Neural progenitor cell (in vitro differentiated cells): ENCODE results near the gene CCDC167. TPM values are rescaled to one million over a fixed set of nuclear protein-coding genes. Genes with fewer than 3 reads are reported as not detected.

Source experiments
- DNase-seq: peaks from one replicate; pipeline ENCODE4 v3.0.0-alpha.2; 2016; ENCODE audit warnings: low spot score
- H2AFZ ChIP-seq: fragments of 200-600 bp; sonication (generic); replicated peaks from 2 replicates; pipeline ENCODE4 v1.6.1; 2016; ENCODE audit warnings: antibody characterized with exemption
- H3F3A ChIP-seq: fragments of 200-600 bp; sonication (generic); 2 replicates; pipeline ENCODE4 v1.6.1; 2016; ENCODE audit warnings: antibody characterized with exemption, low read depth
- H3K27ac ChIP-seq: fragments of 200-600 bp; sonication (generic); 2 replicates; pipeline ENCODE4 v1.5.1; 2016; ENCODE audit warnings: mild to moderate bottlenecking
- H3K27me3 ChIP-seq: fragments of 200-600 bp; sonication (generic); 2 replicates; pipeline ENCODE4 v1.6.1; 2016; ENCODE audit warnings: mild to moderate bottlenecking, moderate library complexity
- H3K36me3 ChIP-seq: fragments of 200-600 bp; sonication (generic); 2 replicates; pipeline ENCODE4 v1.5.1; 2016
- H3K4me1 ChIP-seq: fragments of 200-600 bp; sonication (generic); 2 replicates; pipeline ENCODE4 v1.6.1; 2016; ENCODE audit warnings: mixed run types
- H3K4me2 ChIP-seq: fragments of 200-600 bp; sonication (generic); 2 replicates; pipeline ENCODE4 v1.6.1; 2016
- H3K4me3 ChIP-seq: fragments of 200-600 bp; sonication (generic); 2 replicates; pipeline ENCODE4 v1.5.1; 2016
- H3K79me2 ChIP-seq: fragments of 200-600 bp; sonication (generic); 2 replicates; pipeline ENCODE4 v1.6.1; 2016; ENCODE audit warnings: low read depth
- H3K9ac ChIP-seq: fragments of 200-600 bp; sonication (generic); 2 replicates; pipeline ENCODE4 v1.6.1; 2016
- H3K9me3 ChIP-seq: fragments of 200-600 bp; sonication (generic); 2 replicates; pipeline ENCODE4 v1.5.1; 2016; ENCODE audit warnings: low read depth
- H4K20me1 ChIP-seq: fragments of 200-600 bp; sonication (generic); 2 replicates; pipeline ENCODE4 v1.6.1; 2016; ENCODE audit warnings: low read depth
- H3K27ac Mint-ChIP-seq: 3 replicates; pipeline ENCODE4 v1.8.0; 2021; ENCODE audit warnings: mixed read lengths
- H3K27me3 Mint-ChIP-seq: 2 replicates; pipeline ENCODE4 v1.8.0; 2022; ENCODE audit warnings: low read depth, mild to moderate bottlenecking, inconsistent platforms, moderate library complexity, mixed read lengths; ENCODE audit not compliant: insufficient read depth
- H3K36me3 Mint-ChIP-seq: 3 replicates; pipeline ENCODE4 v1.8.0; 2021; ENCODE audit warnings: mixed read lengths
- H3K4me1 Mint-ChIP-seq: 3 replicates; pipeline ENCODE4 v1.8.0; 2021; ENCODE audit warnings: mixed read lengths
- H3K4me3 Mint-ChIP-seq: 3 replicates; pipeline ENCODE4 v1.8.0; 2021; ENCODE audit warnings: mild to moderate bottlenecking, moderate library complexity, mixed read lengths
- H3K9me3 Mint-ChIP-seq: 3 replicates; pipeline ENCODE4 v1.8.0; 2020; ENCODE audit warnings: mixed read lengths
- CTCF ChIP-seq: fragments of 200-600 bp; sonication (generic); IDR thresholded peaks from 2 replicates; pipeline ENCODE4 v1.5.1; 2017; ENCODE audit warnings: antibody characterized with exemption, mild to moderate bottlenecking
- EZH2 ChIP-seq: fragments of 200-600 bp; sonication (generic); IDR thresholded peaks from 2 replicates; pipeline ENCODE4 v1.6.1; 2017; ENCODE audit warnings: antibody characterized with exemption, mild to moderate bottlenecking, moderate library complexity
- EZH2phosphoT487 ChIP-seq: fragments of 200-600 bp; sonication (generic); IDR thresholded peaks from 2 replicates; pipeline ENCODE4 v1.6.1; 2017; ENCODE audit warnings: antibody characterized with exemption
- total RNA-seq: library from RNA; depleted of rRNA; stranded (reverse); fragments of >200 nt; gene quantifications from 2 replicates; pipeline ENCODE4 v1.2.3, GENCODE V29; 2015; ENCODE audit warnings: low replicate concordance

Gene CCDC167
- total RNA-seq, 1 donor from 2014 or later: 30.4 TPM

- no peak overlapping the region for H3K27ac ChIP-seq
- H3K4me1 ChIP-seq: no peaks in the 10 kb centered on the region
- Mint-ChIP-seq H3K27ac (no peak overlapping the region), H3K4me3 (no peak overlapping the region), H3K9me3 (peaks cover 2% of the 10 kb centered on the region), H3K4me1 (no peaks in the 10 kb centered on the region), H3K36me3 (peaks cover 50% of the 10 kb centered on the region), H3K27me3 (peaks cover 2% of the 10 kb centered on the region)
- no peak overlapping the region for H2AFZ ChIP-seq
- H3K4me2 ChIP-seq: no peak overlapping the region
- no peaks in the 10 kb centered on the region for H3K9me3 ChIP-seq
- H3F3A ChIP-seq: no peaks in the 10 kb centered on the region
- no peaks in the 10 kb centered on the region for H3K36me3 ChIP-seq
- no peaks in the 10 kb centered on the region for H3K79me2 ChIP-seq
- H3K4me3 ChIP-seq: no peak overlapping the region
- no peak overlapping the region for H3K9ac ChIP-seq
- DNase-seq: no peak
- no peaks in the 10 kb centered on the region for H3K27me3 ChIP-seq
- H4K20me1 ChIP-seq: peaks cover 4% of the 10 kb centered on the region
- no peak for TF ChIP-seq EZH2
- TF ChIP-seq CTCF: no peak
- no peak for TF ChIP-seq EZH2phosphoT487
These were observed 25.4 kb downstream of the CCDC167 start for GRCh38 chr6:37474316-37474715.

- Histone ChIP-seq H4K20me1 (peaks cover 4% of the 10 kb centered on the region), H3K4me2 (no peak overlapping the region), H3K4me1 (no peaks in the 10 kb centered on the region), H2AFZ (no peak overlapping the region), H3K9ac (no peak overlapping the region), H3F3A (no peaks in the 10 kb centered on the region), H3K79me2 (no peaks in the 10 kb centered on the region), H3K27me3 (no peaks in the 10 kb centered on the region), H3K36me3 (peaks cover 4% of the 10 kb centered on the region), H3K9me3 (no peaks in the 10 kb centered on the region), H3K27ac (no peak overlapping the region), H3K4me3 (no peak overlapping the region)
- Mint-ChIP-seq H3K4me3 (no peak overlapping the region), H3K27me3 (peaks cover 2% of the 10 kb centered on the region), H3K9me3 (peaks cover 5% of the 10 kb centered on the region), H3K4me1 (no peaks in the 10 kb centered on the region), H3K27ac (no peak overlapping the region), H3K36me3 (peaks cover 48% of the 10 kb centered on the region)
- TF ChIP-seq EZH2: no peak
- TF ChIP-seq CTCF: no peak
- TF ChIP-seq EZH2phosphoT487: no peak
- DNase-seq: no peak
These were observed 26.2 kb downstream of the CCDC167 start for GRCh38 chr6:37473364-37474095.

- TF ChIP-seq EZH2: no peak
- no peak for TF ChIP-seq CTCF
- no peak overlapping the region for H3K27ac ChIP-seq
- no peaks in the 10 kb centered on the region for H3K4me1 ChIP-seq
- H4K20me1 ChIP-seq: no peaks in the 10 kb centered on the region
- peaks cover 6% of the 10 kb centered on the region for H3K27me3 Mint-ChIP-seq
- no peak overlapping the region for H3K9ac ChIP-seq
- H3K27me3 ChIP-seq: no peaks in the 10 kb centered on the region
- peaks cover 50% of the 10 kb centered on the region for H3K36me3 Mint-ChIP-seq
- no peak overlapping the region for H3K4me3 ChIP-seq
- H3F3A ChIP-seq: no peaks in the 10 kb centered on the region
- peaks cover 16% of the 10 kb centered on the region for H3K9me3 Mint-ChIP-seq
- no peaks in the 10 kb centered on the region for H3K9me3 ChIP-seq
- H2AFZ ChIP-seq: no peak overlapping the region
- H3K4me3 Mint-ChIP-seq: no peak overlapping the region
- H3K27ac Mint-ChIP-seq: no peak overlapping the region
- DNase-seq: no peak
- H3K4me2 ChIP-seq: no peak overlapping the region
- no peaks in the 10 kb centered on the region for H3K4me1 Mint-ChIP-seq
- H3K36me3 ChIP-seq: peaks cover 8% of the 10 kb centered on the region
- no peaks in the 10 kb centered on the region for H3K79me2 ChIP-seq
These were observed 32.0 kb downstream of the CCDC167 start for GRCh38 chr6:37467718-37468117.
